ENCODE results near the gene MTFR2.

Gene MTFR2

DNA sequence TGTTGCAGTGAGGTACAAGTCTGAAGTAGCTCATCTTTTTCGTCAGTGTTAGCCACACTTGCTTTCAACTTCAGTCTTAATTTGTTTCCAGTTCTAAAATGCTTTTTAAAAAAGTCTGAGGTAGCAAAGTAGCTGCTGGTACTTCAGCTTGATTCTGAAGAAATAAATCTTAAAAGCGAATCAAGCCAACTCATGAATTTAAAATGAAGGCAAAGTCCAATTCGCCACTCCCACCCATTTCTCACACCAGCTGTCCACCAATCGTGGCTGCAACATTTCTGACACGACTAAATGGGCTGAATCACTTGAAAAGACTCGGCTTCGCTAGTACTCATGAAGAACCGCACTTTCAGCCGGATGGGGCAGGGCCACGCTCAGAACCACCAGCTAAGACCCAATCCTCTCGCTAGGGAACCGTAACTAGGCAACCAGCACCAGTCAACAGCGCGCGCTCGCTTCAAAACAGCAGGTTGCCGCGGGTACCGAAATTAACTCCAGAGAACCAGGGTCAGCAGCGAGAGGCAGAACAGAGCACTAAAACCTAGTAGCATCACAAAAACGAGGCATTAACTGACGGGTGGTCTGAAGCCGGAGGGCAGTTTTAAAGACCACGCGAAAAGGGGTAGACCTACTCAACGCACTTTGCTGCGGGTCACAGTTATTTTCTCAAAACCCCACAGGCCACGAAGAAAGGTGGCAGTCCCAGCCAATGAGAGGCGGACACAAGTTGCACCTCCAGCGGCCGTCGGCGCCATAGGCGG lies 38.6 kb upstream of the MTFR2 start:
- DNase-seq (ENCODE audit: low read depth) = peak; percentile 71
- peak overlapping the region; percentile 93 for H3K4me3 ChIP-seq (ENCODE audit: low read depth, low read length)
- TF ChIP-seq, protein P1, sequence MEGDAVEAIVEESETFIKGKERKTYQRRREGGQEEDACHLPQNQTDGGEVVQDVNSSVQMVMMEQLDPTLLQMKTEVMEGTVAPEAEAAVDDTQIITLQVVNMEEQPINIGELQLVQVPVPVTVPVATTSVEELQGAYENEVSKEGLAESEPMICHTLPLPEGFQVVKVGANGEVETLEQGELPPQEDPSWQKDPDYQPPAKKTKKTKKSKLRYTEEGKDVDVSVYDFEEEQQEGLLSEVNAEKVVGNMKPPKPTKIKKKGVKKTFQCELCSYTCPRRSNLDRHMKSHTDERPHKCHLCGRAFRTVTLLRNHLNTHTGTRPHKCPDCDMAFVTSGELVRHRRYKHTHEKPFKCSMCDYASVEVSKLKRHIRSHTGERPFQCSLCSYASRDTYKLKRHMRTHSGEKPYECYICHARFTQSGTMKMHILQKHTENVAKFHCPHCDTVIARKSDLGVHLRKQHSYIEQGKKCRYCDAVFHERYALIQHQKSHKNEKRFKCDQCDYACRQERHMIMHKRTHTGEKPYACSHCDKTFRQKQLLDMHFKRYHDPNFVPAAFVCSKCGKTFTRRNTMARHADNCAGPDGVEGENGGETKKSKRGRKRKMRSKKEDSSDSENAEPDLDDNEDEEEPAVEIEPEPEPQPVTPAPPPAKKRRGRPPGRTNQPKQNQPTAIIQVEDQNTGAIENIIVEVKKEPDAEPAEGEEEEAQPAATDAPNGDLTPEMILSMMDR (IDR thresholded peaks at IDR 0.05; ENCODE audit: low read depth, low read length, missing control alignments) = peak; percentile 43

DNA sequence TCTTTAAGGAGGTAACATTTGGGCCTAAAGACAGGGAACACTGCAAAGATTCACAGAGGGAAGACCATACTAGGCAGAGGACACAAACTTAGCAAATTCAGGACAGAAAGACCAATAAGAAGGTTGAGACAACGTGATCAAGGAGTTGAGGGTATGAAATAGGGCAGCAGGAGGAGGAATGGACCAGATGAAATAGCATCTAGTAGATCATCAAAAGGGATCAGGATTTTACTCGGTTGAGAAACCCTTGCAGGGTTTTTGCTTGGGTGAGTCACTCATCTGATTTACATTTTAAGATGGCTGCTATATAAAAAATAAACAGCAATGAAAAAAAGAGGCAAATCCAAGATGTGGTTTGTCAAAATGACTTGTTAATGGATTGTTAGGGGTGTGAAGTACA lies 34.8 kb upstream of the MTFR2 start:
- TF ChIP-seq, protein P1 (IDR thresholded peaks at IDR 0.05; ENCODE audit: low read depth, low read length, missing control alignments) = no peak
- no peak overlapping the region for H3K4me3 ChIP-seq (ENCODE audit: low read depth, low read length)
- DNase-seq (ENCODE audit: low read depth) = no peak

DNA sequence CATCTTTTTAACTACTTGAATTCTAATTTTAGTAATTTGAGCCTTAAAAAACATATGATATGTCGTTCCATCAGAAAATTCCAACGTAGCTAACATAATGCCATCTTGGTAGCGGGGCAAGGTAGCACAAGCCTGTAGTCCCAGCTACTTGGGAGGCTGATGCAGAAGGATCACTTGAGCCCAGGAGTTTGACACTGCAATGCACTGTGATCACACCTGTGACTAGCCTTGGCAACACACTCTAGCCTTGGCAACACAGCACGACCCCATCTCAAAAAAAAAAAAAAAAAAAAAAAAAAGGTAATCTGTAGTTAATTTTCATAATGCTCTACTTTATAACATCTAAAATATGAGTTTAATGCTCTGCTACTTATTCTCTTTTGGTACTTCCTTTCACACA lies 32.8 kb upstream of the MTFR2 start:
- TF ChIP-seq, protein P1 (IDR thresholded peaks at IDR 0.05; ENCODE audit: low read depth, low read length, missing control alignments) = no peak
- H3K4me3 ChIP-seq (ENCODE audit: low read depth, low read length) = no peak overlapping the region
- no peak for DNase-seq (ENCODE audit: low read depth)

DNA sequence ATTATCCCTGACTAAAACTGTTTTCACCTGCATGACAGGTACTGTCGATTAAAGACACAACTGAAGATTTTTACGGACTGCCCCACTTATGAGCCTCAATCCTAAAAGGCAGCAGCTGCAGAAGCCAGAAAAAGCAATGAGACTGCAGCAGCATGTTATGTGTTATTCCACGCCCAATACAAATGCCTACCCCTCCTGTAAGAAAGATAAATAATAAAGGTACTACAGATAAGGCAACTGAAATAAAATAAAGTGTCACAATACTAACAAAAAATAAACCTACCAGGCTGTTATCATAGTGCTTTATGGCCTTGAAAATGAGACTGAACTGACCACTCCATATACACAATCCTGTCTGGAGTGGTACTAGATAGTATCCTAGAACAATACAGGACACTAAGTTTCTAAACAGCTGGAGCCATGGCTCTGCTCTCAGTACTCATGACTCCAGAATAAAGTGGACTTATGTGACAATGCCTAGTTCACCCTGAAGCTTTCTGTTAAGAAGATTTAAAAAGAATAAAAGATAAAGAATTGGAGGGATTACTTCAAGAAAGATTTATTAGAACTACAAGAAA lies 30.0 kb upstream of the MTFR2 start:
- TF ChIP-seq, protein P1 (IDR thresholded peaks at IDR 0.05; ENCODE audit: low read depth, low read length, missing control alignments) = no peak
- no peak for DNase-seq (ENCODE audit: low read depth)
- H3K4me3 ChIP-seq (ENCODE audit: low read depth, low read length) = no peak overlapping the region

DNA sequence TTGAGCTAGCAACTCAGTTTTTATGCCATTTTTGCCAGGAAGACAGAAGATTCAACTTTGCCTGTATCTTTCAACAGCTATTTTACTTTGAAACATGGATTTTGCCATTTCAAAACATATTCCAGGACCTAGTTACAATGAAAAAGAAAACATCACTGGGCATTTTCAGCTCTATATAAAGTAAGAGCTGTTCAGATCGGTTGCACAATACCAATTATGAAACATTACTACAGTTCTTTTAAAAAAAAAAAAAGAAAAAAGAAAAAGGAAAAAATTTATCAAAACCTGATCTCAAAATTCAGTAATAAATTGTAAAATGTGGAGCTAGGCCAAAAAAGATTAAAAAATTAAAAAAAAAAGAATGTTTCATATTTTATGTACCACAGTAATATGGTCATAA lies 24.0 kb upstream of the MTFR2 start:
- TF ChIP-seq, protein P1 (IDR thresholded peaks at IDR 0.05; ENCODE audit: low read depth, low read length, missing control alignments) = no peak
- no peak for DNase-seq (ENCODE audit: low read depth)
- no peak overlapping the region for H3K4me3 ChIP-seq (ENCODE audit: low read depth, low read length)

DNA sequence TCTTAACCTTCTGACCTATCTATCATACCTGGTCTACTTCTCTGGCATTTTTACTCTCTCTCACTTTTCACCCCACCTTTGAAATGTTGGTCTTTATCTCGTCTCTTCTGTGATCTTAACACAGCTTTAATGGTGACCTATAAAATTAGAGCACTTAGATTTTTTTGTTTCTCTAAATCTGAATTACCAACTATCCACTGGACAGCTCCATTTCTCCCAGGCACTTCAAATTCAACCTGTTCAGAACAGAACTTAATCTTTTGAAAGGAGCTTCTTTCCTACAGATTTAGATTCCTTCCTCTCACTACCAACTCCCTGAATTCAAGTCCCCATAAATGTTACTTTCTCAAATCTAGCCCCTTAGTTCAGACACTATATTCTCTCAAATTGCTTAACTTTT lies 15.0 kb upstream of the MTFR2 start:
- no peak overlapping the region for H3K4me3 ChIP-seq (ENCODE audit: low read depth, low read length)
- no peak for DNase-seq (ENCODE audit: low read depth)
- TF ChIP-seq, protein P1 (IDR thresholded peaks at IDR 0.05; ENCODE audit: low read depth, low read length, missing control alignments) = no peak

DNA sequence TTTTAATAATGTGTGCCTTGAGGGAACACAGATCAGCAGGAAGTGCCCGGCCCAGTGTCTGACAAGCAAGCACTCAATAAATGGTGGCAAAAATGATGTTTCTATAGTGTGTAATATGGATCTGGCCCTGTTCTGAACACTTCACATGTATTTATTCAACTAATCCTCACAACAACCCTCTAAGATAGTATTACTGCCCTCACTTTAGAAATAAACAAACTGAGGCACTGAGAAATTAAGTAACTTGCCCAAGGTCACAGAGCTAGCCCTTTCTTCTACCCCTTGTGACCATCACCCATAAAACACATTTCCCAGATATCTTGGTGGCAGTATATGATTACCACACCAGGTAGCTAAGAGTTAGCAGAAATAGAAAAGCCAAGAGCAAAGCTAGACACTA lies 12.8 kb upstream of the MTFR2 start:
- no peak overlapping the region for H3K4me3 ChIP-seq (ENCODE audit: low read depth, low read length)
- no peak for DNase-seq (ENCODE audit: low read depth)
- TF ChIP-seq, protein P1 (IDR thresholded peaks at IDR 0.05; ENCODE audit: low read depth, low read length, missing control alignments) = no peak
